ENCODE data around the gene TTC28.

The TTC28 gene

DNA sequence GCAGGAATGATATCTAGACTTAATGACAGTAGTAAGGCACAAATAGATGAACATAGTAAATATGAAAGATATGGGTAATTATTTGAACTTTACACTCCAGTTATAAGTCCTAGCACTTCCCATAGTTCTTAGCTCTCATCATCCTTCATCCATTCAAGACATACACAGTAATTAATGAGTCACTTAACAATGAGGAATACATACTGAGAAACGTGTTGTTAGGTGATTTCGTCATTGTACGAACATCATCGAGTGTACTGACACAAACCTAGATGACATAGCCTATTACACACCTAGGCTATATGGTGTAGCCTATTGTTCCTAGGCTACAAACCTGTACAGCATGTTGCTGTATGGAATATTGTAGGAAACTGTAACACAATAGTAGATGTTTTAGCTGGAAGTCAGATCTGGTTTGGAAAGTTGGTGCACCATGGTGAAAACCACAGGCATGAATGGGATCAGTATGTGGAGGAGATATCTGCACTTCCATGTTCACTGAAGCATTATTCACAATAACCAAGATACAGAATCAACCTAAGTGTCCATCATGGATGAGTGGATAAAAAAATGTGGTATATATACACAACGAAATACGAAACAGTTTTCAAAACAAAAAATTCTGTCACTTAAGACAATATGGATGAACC is 530.7 kb downstream of the TTC28 start:
- DNase-seq (ENCODE audit: low spot score): no peak

DNA sequence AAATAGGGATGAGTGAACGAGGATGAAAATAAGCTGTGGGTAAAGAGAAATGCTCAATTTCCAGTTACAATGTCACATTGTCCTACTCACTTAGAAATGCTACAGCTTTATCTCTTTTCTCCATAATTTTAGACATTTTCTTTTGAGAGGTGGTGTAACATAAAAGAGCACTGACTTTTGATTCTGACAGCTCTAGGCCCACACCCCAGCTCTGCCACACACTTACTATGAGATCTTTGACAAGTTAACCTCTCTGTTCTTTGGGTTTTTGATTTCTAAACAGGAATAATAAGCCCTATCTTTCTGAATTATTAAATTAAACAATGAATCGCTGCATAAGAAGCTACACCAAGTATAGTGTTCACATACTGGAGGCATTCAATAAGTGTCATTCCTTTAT is 532.2 kb downstream of the TTC28 start:
- no peak for FAIRE-seq
- DNase-seq (ENCODE audit: low spot score): no peak

More for the DNA sequence above, 530.7 kb downstream of the TTC28 start:
- FAIRE-seq: peak; percentile 99

GRCh38 chr22:28146401-28147314 is 533.0 kb downstream of the TTC28 start:
- no peak for FAIRE-seq

GRCh38 chr22:28143961-28144745 is 535.5 kb downstream of the TTC28 start:
- no peak for DNase-seq (ENCODE audit: low spot score)
- peak; percentile 9 for FAIRE-seq

More at GRCh38 chr22:28146401-28147314, 533.0 kb downstream of the TTC28 start:
- DNase-seq (ENCODE audit: low spot score): no peak

- FAIRE-seq (peak; percentile 81), DNase-seq (ENCODE audit: low spot score) (no peak)
Observed at GRCh38 chr22:28143241-28143865, 536.3 kb downstream of the TTC28 start.

GRCh38 chr22:28142361-28142961 is 537.2 kb downstream of the TTC28 start:
- DNase-seq (ENCODE audit: low spot score) (peak; percentile 73), FAIRE-seq (no peak)

GRCh38 chr22:28141614-28142013 is 538.0 kb downstream of the TTC28 start:
- peak; percentile 67 for DNase-seq (ENCODE audit: low spot score)
- peak; percentile 89 for FAIRE-seq

GRCh38 chr22:28139961-28140360 is 539.7 kb downstream of the TTC28 start:
- FAIRE-seq: peak; percentile 99

GRCh38 chr22:28139516-28139915 is 540.1 kb downstream of the TTC28 start:
- FAIRE-seq (peak; percentile 61), DNase-seq (ENCODE audit: low spot score) (no peak)

More at GRCh38 chr22:28139961-28140360, 539.7 kb downstream of the TTC28 start:
- DNase-seq (ENCODE audit: low spot score): peak; percentile 62

DNA sequence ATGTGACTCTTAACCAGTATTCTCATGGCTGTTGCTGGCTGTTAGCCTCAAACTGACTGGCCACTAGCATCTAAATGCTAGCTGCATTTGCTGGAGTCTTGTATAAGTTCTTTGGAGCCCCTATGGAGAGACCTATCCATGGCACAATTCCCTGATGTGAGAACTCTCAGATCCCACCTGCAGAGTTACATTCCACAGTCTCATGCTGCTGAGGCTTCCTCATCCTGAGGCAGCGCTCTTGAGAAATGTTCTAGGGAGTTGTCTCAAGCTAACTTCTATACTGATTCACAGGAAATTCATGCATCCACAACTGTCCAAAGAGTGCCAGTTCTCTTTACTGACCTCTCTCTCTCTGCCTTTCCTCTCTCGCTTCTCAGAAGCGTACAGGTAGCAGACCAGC is 542.6 kb downstream of the TTC28 start:
- DNase-seq (ENCODE audit: low spot score) (no peak), FAIRE-seq (peak; percentile 92)

DNA sequence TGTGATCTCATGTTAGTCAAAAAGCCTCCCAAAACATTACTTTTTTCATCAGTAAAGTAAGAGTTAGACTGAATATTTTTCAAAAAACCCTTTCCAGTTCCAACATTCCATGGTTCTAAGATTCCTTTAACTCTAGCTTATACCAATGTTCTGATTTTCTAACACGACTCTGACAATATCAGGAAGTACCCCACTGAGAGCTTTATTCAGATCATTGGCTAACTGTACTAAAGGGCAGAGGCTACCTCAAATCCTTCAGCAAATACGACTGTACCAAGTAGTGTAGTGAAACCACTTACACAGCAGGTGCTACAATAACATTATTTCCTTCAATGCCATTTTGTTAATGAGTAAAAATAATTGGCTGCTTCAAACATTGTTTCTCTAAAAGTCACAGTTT is 547.2 kb downstream of the TTC28 start:
- peak; percentile 91 for FAIRE-seq
- DNase-seq (ENCODE audit: low spot score): no peak

DNA sequence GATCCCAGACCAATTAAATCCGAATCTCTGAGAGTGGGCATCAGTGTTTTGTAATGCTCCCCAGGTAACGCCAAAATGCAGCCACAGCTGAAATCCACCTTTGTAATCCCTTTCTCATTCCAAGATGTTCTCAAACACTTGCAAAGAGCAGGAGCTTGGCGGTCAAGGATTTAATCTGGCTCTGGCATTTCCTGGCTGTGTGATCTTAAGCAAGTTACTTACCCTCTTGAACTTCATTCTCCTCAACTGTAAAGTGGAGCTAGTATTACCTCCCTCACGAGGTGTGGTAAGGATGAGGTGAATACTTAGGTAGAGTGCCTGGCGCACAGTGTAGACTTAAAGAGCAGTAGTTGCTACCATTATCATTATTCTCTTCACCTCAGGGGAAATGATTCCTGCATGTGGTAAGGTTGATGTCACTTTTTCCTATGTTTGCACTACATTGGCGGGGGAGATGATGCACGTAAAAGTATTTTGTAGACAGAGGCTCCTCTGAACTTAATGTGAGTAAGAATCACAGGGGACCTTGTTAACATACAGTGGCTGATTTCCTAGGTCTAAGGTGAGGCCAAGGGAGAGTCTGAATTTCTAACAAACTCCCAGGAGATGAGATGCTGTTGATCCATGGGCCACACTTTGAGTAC is 550.2 kb downstream of the TTC28 start:
- peak; percentile 98 for FAIRE-seq

GRCh38 chr22:28128827-28129226 is 550.8 kb downstream of the TTC28 start:
- no peak for FAIRE-seq
- DNase-seq (ENCODE audit: low spot score): no peak

More for the DNA sequence above, 550.2 kb downstream of the TTC28 start:
- no peak for DNase-seq (ENCODE audit: low spot score)

DNA sequence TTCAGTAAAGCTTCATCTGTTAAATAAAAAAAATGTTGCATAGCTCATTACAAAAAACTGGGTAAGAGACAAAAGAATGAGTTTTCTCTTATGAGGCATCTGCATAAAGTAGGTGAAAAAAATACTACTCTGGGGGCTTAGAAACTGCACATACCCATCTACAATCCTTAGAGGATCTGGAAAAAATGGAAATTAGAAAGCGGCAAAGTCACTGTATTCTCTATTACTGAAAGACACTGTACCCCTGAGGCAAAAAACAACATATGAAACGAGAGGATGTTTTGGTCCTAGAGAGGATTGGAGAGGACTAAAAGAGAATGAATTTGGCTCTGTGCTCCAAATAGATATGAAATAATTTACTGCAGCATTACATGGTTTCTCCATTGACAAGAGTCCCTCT is 553.8 kb downstream of the TTC28 start:
- no peak for DNase-seq (ENCODE audit: low spot score)
- no peak for FAIRE-seq

GRCh38 chr22:28123989-28124766 is 555.5 kb downstream of the TTC28 start:
- FAIRE-seq: peak; percentile 27

DNA sequence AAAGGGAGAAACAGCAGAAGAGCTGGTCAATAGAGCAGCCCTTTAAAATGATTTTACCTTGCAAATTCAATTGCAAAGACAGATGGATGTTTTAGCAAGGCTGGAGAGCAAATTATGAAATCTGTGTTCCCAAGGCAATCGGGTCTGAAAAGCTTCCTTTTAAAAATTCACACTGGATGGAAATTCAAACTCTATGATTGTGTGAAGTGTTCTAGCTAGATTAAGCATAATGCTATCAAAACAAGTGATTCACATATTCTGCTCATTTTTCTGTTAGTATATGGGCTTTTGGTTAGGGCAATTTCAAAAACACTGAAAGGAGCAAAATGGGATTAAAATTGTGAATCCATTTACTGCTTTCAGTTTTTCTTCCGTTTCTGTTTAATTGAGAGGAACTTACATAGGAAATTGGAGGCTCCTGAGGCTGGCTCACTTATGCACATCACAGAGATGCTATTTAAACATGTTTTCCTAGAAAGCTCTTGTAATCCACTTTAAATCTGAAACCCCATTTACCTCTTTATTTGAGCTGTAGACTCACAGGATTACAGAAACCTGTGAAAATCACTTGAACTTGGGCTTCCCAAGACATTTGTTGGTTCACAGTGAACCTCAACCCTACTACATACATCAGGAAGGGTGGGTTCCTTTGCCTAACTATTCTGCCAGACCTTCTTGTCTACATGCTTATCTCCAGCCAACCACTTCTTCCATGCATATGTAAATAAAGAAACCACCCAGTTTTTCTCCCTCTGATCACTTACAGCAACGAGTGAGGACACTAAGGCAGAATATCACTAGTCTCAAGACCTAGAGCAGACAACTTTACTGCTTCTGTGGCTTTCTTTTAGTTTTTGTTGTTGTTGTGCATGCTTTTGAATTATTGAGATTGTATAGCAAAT is 558.7 kb downstream of the TTC28 start:
- DNase-seq (ENCODE audit: low spot score) (no peak), FAIRE-seq (no peak)

More at GRCh38 chr22:28123989-28124766, 555.5 kb downstream of the TTC28 start:
- DNase-seq (ENCODE audit: low spot score): no peak

- DNase-seq (ENCODE audit: low spot score): no peak
- FAIRE-seq: no peak
Observed at GRCh38 chr22:28118957-28119631, 560.5 kb downstream of the TTC28 start.

GRCh38 chr22:28116219-28116673 is 563.4 kb downstream of the TTC28 start:
- peak; percentile 85 for DNase-seq (ENCODE audit: low spot score)
- no peak for FAIRE-seq
